Osteoblast (primary cell): ENCODE results near the gene SIX5. TPM values are rescaled to one million over a fixed set of nuclear protein-coding genes. Genes with fewer than 3 reads are reported as not detected.

ENCODE experiments used
- DNase-seq: peaks from one replicate; pipeline ENCODE4 v3.0.0; 2011; ENCODE audit warnings: low spot score, mixed read lengths; ENCODE audit not compliant: insufficient read length; ENCODE audit errors: missing footprints
- H2AFZ ChIP-seq: 2 replicates; pipeline ENCODE4 v1.6.0; 2011; ENCODE audit warnings: mild to moderate bottlenecking, low read length
- H3K27ac ChIP-seq: 2 replicates; pipeline ENCODE4 v1.5.1; 2011; ENCODE audit warnings: mild to moderate bottlenecking, low read depth, low read length, moderate library complexity
- H3K27me3 ChIP-seq: 2 replicates; pipeline ENCODE4 v1.6.0; 2012; ENCODE audit warnings: mild to moderate bottlenecking, control low read depth, inconsistent platforms, low read length, moderate library complexity; ENCODE audit not compliant: insufficient read depth
- H3K36me3 ChIP-seq: 2 replicates; pipeline ENCODE4 v1.5.1; 2011; ENCODE audit warnings: mild to moderate bottlenecking, low read length, control low read depth, moderate library complexity; ENCODE audit not compliant: insufficient read depth
- H3K4me1 ChIP-seq: 2 replicates; pipeline ENCODE4 v1.5.1; 2011; ENCODE audit warnings: mild to moderate bottlenecking, low read length, control low read depth, moderate library complexity; ENCODE audit not compliant: insufficient read depth
- H3K4me2 ChIP-seq: 2 replicates; pipeline ENCODE4 v1.6.0; 2011; ENCODE audit warnings: mild to moderate bottlenecking, low read length; ENCODE audit not compliant: insufficient read depth
- H3K4me3 ChIP-seq: fragments of 200-600 bp; sonication (generic); 3 replicates; pipeline ENCODE4 v1.5.1; 2012; ENCODE audit warnings: mild to moderate bottlenecking, low read length, inconsistent platforms; ENCODE audit not compliant: insufficient read depth
- H3K79me2 ChIP-seq: 2 replicates; pipeline ENCODE4 v1.6.0; 2012; ENCODE audit warnings: mild to moderate bottlenecking, low read length, control low read depth, inconsistent platforms; ENCODE audit not compliant: insufficient read depth
- H3K9me3 ChIP-seq: 2 replicates; pipeline ENCODE4 v1.5.1; 2011; ENCODE audit warnings: low read depth, low read length, control low read depth
- H4K20me1 ChIP-seq: 2 replicates; pipeline ENCODE4 v1.6.0; 2012; ENCODE audit warnings: mild to moderate bottlenecking, low read length, control low read depth; ENCODE audit not compliant: insufficient read depth
- total RNA-seq: library from RNA; depleted of rRNA; stranded (reverse); fragments of >200 nt; gene quantifications from 2 replicates; pipeline ENCODE4 v1.2.3, GENCODE V29; 2012
- TF ChIP-seq, protein P1 (sequence below): IDR thresholded peaks from 2 replicates; pipeline ENCODE4 v1.5.1; 2011; ENCODE audit warnings: mild to moderate bottlenecking, low read depth, low read length, moderate library complexity; ENCODE audit errors: extremely low read depth

SIX5 gene
- total RNA-seq, 1 donor = 11.6 TPM

DNA sequence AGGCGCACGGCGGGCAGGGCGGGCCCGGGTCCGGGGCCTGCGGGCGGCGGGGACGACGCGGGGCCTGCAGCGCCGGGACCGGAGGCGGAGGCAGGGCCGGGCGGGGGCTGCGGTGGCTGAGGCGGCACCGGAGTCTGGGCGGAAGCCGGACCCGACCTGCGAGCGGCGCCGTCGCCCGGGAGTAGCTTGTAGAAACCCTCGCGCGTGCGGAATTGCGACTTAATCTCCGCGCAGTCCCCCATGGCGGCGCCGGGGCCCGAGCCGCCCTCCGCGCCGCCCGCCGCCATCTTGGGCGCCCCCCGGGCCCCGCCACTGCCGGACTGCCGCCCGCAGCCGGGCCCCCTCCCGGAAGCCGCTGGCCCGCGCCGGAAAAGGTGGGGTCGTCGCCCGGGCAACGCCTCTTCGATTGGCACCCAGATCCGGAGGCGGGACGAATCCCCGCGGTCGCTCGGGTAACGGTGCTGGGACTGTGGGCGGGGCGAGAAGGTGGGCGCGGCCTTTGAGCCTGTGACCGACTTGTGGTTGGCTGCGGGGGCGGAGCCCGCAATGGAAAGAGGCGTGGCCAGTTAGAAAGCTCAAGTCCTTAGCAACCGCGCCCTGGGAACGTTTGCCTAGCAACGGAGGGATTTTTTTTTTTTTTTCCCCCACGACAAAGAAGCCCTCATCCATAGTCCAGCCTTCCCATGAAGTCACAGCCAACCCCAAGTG lies 23.6 kb upstream of the SIX5 start, which contains the start of gene DMWD:
Gene DMWD (minus strand): TSS at position 376 of the 708 bp plus-strand sequence. CDS start 89 bp downstream, at position 287.
- H3K9me3 ChIP-seq = no peaks in the 10 kb centered on the region
- peak within 1 kb of the TSS; percentile 95 for H3K4me2 ChIP-seq
- H3K36me3 ChIP-seq = peaks cover 25% of the 10 kb centered on the region
- TF ChIP-seq, protein P1, sequence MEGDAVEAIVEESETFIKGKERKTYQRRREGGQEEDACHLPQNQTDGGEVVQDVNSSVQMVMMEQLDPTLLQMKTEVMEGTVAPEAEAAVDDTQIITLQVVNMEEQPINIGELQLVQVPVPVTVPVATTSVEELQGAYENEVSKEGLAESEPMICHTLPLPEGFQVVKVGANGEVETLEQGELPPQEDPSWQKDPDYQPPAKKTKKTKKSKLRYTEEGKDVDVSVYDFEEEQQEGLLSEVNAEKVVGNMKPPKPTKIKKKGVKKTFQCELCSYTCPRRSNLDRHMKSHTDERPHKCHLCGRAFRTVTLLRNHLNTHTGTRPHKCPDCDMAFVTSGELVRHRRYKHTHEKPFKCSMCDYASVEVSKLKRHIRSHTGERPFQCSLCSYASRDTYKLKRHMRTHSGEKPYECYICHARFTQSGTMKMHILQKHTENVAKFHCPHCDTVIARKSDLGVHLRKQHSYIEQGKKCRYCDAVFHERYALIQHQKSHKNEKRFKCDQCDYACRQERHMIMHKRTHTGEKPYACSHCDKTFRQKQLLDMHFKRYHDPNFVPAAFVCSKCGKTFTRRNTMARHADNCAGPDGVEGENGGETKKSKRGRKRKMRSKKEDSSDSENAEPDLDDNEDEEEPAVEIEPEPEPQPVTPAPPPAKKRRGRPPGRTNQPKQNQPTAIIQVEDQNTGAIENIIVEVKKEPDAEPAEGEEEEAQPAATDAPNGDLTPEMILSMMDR = no peak
- H2AFZ ChIP-seq = peak within 1 kb of the TSS; percentile 62
- DNase-seq = peak; percentile 100
- peak within 1 kb of the TSS; percentile 61 for H3K27ac ChIP-seq
- peaks cover 38% of the 10 kb centered on the region for H3K79me2 ChIP-seq
- H3K4me1 ChIP-seq = peaks cover 14% of the 10 kb centered on the region
- peak within 1 kb of the TSS; percentile 85 for H3K4me3 ChIP-seq
- H4K20me1 ChIP-seq = peaks cover 18% of the 10 kb centered on the region
- H3K27me3 ChIP-seq = no peaks in the 10 kb centered on the region

DNA sequence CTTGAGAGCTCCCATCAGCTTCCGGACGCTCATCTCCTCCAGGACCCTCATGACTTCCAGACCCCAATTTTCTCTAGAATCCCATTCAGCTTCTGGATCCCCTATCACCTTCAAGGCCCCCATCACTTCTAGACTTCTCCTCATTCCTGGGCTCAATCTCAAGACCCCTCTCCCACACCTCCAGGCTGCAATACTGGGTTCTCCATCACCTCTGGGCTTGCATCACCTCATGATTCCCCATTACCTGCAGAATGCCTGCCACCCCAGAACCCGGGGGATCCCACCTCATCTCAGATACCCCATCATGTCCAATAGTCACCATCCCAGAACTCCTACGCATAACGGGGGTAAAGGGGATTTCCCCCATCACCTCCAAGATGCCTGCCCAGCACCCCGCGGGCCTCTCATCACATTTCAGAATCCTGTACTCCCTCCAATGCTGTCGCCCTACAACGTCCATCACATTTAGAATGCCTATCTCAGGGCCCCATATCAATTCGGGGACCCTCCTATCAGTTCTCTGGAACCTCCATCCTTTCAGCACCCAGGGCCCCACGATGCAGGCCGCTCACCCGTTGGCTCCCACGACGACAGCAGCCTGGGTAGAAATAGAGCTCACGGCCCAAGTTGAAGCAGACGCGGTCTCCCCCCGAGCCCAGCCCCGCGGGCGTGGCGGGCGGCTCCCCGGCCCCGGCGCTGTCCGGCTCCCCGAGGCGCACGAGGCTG lies 22.9 kb upstream of the SIX5 start:
- peaks cover 18% of the 10 kb centered on the region for H4K20me1 ChIP-seq
- H3K4me2 ChIP-seq = peak overlapping the region; percentile 95
- peaks cover 44% of the 10 kb centered on the region for H3K79me2 ChIP-seq
- peak overlapping the region; percentile 85 for H3K4me3 ChIP-seq
- H3K9me3 ChIP-seq = no peaks in the 10 kb centered on the region
- DNase-seq = peak; percentile 90
- TF ChIP-seq, protein P1 = no peak
- peaks cover 32% of the 10 kb centered on the region for H3K36me3 ChIP-seq
- H3K27me3 ChIP-seq = no peaks in the 10 kb centered on the region
- H3K4me1 ChIP-seq = peaks cover 14% of the 10 kb centered on the region
- H2AFZ ChIP-seq = no peak overlapping the region
- peak overlapping the region; percentile 24 for H3K27ac ChIP-seq

DNA sequence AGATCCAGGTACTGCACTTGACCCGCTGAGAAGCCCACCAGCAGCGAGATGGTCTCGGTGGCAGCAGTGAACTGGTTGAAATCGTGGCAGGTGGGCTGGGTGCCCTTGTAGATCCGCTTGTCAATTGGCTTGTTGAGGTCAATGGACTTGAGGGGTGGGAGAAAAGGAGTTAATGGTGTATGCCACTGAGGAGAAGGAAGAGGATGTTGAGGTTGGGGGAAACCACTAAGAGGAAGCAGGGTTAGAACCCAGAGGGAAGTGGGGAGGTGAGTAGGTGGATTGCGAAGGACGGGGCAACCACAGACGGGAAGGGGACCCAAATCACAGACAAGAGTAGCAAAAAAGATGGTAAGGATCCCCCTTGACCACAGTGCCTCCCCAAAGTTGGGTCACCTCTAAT lies 21.9 kb upstream of the SIX5 start:
- Histone ChIP-seq H3K4me1 (peaks cover 14% of the 10 kb centered on the region), H2AFZ (no peak overlapping the region), H3K4me2 (peak overlapping the region; percentile 95), H3K36me3 (peaks cover 41% of the 10 kb centered on the region), H4K20me1 (peaks cover 18% of the 10 kb centered on the region), H3K79me2 (peaks cover 52% of the 10 kb centered on the region), H3K9me3 (no peaks in the 10 kb centered on the region), H3K4me3 (peak overlapping the region; percentile 85), H3K27ac (no peak overlapping the region), H3K27me3 (no peaks in the 10 kb centered on the region)
- DNase-seq = peak; percentile 46
- TF ChIP-seq, protein P1 = no peak
